Hair follicle dermal papilla cell (primary cell): ENCODE results near the gene RFT1. TPM values are rescaled to one million over a fixed set of nuclear protein-coding genes. Genes with fewer than 3 reads are reported as not detected.

Experiments used
- total RNA-seq: library from RNA; depleted of rRNA; stranded (reverse); fragments of >200 nt; gene quantifications from 2 replicates; pipeline ENCODE4 v1.2.3, GENCODE V29; 2012

The RFT1 gene, protein sequence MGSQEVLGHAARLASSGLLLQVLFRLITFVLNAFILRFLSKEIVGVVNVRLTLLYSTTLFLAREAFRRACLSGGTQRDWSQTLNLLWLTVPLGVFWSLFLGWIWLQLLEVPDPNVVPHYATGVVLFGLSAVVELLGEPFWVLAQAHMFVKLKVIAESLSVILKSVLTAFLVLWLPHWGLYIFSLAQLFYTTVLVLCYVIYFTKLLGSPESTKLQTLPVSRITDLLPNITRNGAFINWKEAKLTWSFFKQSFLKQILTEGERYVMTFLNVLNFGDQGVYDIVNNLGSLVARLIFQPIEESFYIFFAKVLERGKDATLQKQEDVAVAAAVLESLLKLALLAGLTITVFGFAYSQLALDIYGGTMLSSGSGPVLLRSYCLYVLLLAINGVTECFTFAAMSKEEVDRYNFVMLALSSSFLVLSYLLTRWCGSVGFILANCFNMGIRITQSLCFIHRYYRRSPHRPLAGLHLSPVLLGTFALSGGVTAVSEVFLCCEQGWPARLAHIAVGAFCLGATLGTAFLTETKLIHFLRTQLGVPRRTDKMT
- total RNA-seq = 12.5 and 13.0 TPM in 2 replicates

DNA sequence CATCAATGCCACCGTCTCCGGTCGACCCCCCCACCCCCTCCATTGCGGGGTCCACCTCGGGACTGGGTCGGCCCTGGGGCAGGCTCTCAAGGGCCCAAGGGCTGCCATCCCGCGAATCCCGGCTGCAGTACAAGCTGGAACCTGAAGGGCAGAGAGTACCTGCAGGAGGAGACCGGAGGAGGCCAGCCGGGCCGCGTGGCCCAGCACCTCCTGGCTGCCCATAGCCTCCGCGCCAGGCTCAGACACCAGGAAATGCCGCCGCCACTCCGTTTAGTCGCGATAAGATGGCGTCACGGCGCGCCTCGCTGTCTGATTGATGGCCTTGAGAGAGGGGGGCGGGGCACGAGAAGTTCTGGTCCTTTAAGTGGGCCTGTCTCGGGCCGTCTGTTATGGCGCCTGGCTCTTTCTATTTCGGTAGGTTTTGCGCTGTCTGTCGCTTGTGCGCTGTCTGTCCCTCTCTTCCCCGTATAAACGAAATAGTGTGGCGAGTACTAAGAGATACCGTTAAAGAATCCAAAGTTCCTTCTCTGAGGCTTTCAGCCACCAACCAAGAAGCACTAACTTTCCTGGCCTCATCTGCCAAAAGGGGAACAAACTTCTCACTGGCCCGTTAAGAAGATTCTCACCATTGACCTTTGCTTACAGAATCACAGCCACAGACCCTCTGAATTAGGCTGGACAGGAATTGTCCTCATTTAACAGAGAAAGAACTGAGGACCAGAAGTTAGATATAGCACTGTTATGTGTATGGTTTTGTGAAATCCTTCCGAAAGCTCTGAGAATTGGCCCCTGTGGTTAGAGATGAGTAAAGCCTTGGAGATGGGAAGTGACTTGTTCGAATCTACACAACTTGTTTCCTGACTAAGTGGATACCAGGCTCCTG is at the start of gene RFT1:
Gene RFT1, minus strand, starts transcription at position 257 of the 883 bp plus-strand sequence. Its CDS starts 35 bp downstream, at position 222.

DNA sequence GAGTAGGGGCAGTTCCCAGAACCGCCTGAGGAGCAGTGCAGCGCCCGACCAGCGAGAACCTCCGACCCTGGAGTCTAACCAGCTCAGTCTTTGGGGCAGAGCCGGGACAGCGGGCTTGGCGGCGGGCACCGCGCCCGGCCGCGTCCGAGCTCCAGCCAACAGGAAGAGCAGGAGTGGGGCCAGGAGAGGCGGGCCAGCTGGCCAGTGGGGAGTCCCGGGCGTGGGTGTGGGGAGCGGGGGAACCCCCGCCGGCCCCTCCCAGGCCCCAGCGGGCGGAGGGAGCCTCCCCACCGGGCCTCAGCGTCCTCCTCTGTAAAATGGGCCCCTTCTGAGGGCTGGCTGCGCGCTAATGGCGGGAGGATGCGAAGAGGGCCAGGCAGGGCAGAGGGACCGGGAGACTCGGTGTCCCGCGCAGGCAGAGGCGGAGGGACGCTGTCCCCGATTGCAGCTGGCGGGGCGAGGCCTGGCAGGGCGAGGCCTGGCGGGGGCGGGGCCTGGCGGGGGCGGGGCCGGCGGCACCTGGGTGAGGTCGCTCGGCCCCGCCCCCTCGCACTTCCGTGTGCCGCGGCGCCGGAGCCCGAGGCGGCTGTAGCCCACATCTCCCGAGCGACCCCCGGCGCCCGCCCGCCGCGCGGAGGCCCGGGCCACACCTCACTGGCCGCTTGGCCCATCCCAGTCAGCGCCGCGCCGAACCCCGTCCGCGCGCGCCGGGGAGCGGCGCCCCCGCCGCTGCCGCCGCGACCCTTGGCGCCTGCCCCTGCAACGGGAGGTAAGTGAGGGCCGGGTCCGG is 30.6 kb upstream of the RFT1 start, which contains the start of gene PRKCD:
Gene PRKCD, plus strand, starts transcription at position 550 of the 790 bp plus-strand sequence. CDS start 17,214 bp downstream, outside the sequence.

DNA sequence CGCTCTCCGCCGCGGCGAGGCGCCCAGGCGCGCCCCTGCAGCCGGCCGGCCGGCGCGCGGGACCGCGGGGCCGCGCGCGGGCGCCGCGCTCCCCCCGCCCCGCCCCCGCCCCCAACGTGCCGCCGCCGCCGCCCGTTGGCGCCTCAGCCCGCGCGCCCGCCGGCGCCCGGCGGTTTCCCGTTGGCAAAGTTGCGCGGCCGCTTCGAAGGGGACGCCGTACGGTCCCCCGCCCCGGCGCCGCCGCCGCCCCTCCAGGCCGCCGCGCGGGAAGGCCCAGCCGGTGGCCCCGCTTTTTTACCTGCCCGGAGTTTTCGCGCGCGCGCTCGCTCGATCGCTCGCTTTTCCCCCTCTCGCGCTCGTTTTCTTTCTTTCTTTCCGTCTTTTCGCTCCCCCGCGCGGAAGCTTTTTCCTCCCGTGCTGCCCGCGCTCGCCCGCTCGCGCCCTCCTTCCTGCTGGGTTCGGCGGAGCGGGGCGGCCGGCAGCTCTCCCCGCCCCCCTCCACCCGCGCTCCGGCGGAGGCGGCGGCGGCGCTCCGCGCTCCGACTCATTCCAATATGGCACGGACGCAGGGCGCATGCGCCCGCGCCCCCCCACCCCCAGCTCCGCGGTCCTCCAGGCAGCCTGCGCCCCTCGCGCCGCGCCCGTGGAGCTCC is 84.6 kb downstream of the RFT1 start, which contains the start of gene SFMBT1:
Gene SFMBT1, minus strand, starts transcription at position 556 of the 653 bp plus-strand sequence. CDS start 76,945 bp downstream, outside the sequence.

Other genes starting within 250 kb of the RFT1 start
- gene STIMATE, start 232.9 kb downstream of the RFT1 start, total RNA-seq = 16.9 and 19.7 TPM in 2 replicates
- gene SFMBT1, start 84.4 kb downstream of the RFT1 start, total RNA-seq = 4.0 and 7.3 TPM in 2 replicates
- 3.7 and 4.5 TPM in 2 replicates for gene PRKCD, start 30.8 kb upstream of the RFT1 start, total RNA-seq
- 590 and 717 TPM in 2 replicates for gene TKT, start 125.6 kb upstream of the RFT1 start, total RNA-seq
- 22.1 and 24.7 TPM in 2 replicates for gene DCP1A, start 217.1 kb upstream of the RFT1 start, total RNA-seq